ENCODE data around the gene TMEM132C. TPM values are rescaled to one million over a fixed set of nuclear protein-coding genes. Genes with fewer than 3 reads are reported as not detected.

The TMEM132C gene
- total RNA-seq, 1 experiment from 2014 or later = not detected

- no peak for ATAC-seq
- H3K4me3 Mint-ChIP-seq = no peak overlapping the region
- no peak for DNase-seq (ENCODE audit: low spot score)
- peaks cover 25% of the 10 kb centered on the region for H3K27me3 Mint-ChIP-seq (ENCODE audit: low read depth)
- TF ChIP-seq ZNF416 (CRISPR knock-in tag; IDR thresholded peaks at IDR 0.05) (no peak), CREM (CRISPR knock-in tag; IDR thresholded peaks at IDR 0.05) (no peak), GRHL2 (CRISPR knock-in tag; IDR thresholded peaks at IDR 0.05; ENCODE audit: insufficient replicate concordance, severe bottlenecking) (no peak), ZNF423 (CRISPR knock-in tag; IDR thresholded peaks at IDR 0.05) (no peak), ZNF317 (CRISPR knock-in tag; IDR thresholded peaks at IDR 0.05; ENCODE audit: borderline replicate concordance, low read depth) (no peak), ETV6 (CRISPR knock-in tag; IDR thresholded peaks at IDR 0.05) (no peak), ELF4 (CRISPR knock-in tag; IDR thresholded peaks at IDR 0.05; ENCODE audit: low read depth) (no peak), ZNF219 (CRISPR knock-in tag; IDR thresholded peaks at IDR 0.05; ENCODE audit: borderline replicate concordance) (no peak), ATF1 (CRISPR knock-in tag; IDR thresholded peaks at IDR 0.05) (no peak), HMGA2 (CRISPR knock-in tag; IDR thresholded peaks at IDR 0.05) (no peak), ZNF263 (CRISPR knock-in tag; IDR thresholded peaks at IDR 0.05; ENCODE audit: low read depth) (no peak), NFE2L1 (CRISPR knock-in tag; IDR thresholded peaks at IDR 0.05) (no peak), ZNF396 (CRISPR knock-in tag; IDR thresholded peaks at IDR 0.05; ENCODE audit: borderline replicate concordance) (no peak), USF2 (CRISPR knock-in tag; IDR thresholded peaks at IDR 0.05) (no peak), ATF3 (CRISPR knock-in tag; conservative IDR thresholded peaks at IDR 0.05) (no peak)
- TF ChIP-seq, protein P1, sequence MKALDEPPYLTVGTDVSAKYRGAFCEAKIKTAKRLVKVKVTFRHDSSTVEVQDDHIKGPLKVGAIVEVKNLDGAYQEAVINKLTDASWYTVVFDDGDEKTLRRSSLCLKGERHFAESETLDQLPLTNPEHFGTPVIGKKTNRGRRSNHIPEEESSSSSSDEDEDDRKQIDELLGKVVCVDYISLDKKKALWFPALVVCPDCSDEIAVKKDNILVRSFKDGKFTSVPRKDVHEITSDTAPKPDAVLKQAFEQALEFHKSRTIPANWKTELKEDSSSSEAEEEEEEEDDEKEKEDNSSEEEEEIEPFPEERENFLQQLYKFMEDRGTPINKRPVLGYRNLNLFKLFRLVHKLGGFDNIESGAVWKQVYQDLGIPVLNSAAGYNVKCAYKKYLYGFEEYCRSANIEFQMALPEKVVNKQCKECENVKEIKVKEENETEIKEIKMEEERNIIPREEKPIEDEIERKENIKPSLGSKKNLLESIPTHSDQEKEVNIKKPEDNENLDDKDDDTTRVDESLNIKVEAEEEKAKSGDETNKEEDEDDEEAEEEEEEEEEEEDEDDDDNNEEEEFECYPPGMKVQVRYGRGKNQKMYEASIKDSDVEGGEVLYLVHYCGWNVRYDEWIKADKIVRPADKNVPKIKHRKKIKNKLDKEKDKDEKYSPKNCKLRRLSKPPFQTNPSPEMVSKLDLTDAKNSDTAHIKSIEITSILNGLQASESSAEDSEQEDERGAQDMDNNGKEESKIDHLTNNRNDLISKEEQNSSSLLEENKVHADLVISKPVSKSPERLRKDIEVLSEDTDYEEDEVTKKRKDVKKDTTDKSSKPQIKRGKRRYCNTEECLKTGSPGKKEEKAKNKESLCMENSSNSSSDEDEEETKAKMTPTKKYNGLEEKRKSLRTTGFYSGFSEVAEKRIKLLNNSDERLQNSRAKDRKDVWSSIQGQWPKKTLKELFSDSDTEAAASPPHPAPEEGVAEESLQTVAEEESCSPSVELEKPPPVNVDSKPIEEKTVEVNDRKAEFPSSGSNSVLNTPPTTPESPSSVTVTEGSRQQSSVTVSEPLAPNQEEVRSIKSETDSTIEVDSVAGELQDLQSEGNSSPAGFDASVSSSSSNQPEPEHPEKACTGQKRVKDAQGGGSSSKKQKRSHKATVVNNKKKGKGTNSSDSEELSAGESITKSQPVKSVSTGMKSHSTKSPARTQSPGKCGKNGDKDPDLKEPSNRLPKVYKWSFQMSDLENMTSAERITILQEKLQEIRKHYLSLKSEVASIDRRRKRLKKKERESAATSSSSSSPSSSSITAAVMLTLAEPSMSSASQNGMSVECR (CRISPR knock-in tag; IDR thresholded peaks at IDR 0.05; ENCODE audit: borderline replicate concordance) = no peak
- TF ChIP-seq, protein P2, sequence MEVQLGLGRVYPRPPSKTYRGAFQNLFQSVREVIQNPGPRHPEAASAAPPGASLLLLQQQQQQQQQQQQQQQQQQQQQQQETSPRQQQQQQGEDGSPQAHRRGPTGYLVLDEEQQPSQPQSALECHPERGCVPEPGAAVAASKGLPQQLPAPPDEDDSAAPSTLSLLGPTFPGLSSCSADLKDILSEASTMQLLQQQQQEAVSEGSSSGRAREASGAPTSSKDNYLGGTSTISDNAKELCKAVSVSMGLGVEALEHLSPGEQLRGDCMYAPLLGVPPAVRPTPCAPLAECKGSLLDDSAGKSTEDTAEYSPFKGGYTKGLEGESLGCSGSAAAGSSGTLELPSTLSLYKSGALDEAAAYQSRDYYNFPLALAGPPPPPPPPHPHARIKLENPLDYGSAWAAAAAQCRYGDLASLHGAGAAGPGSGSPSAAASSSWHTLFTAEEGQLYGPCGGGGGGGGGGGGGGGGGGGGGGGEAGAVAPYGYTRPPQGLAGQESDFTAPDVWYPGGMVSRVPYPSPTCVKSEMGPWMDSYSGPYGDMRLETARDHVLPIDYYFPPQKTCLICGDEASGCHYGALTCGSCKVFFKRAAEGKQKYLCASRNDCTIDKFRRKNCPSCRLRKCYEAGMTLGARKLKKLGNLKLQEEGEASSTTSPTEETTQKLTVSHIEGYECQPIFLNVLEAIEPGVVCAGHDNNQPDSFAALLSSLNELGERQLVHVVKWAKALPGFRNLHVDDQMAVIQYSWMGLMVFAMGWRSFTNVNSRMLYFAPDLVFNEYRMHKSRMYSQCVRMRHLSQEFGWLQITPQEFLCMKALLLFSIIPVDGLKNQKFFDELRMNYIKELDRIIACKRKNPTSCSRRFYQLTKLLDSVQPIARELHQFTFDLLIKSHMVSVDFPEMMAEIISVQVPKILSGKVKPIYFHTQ (CRISPR knock-in tag; IDR thresholded peaks at IDR 0.05) = no peak
- TF ChIP-seq, protein P3, sequence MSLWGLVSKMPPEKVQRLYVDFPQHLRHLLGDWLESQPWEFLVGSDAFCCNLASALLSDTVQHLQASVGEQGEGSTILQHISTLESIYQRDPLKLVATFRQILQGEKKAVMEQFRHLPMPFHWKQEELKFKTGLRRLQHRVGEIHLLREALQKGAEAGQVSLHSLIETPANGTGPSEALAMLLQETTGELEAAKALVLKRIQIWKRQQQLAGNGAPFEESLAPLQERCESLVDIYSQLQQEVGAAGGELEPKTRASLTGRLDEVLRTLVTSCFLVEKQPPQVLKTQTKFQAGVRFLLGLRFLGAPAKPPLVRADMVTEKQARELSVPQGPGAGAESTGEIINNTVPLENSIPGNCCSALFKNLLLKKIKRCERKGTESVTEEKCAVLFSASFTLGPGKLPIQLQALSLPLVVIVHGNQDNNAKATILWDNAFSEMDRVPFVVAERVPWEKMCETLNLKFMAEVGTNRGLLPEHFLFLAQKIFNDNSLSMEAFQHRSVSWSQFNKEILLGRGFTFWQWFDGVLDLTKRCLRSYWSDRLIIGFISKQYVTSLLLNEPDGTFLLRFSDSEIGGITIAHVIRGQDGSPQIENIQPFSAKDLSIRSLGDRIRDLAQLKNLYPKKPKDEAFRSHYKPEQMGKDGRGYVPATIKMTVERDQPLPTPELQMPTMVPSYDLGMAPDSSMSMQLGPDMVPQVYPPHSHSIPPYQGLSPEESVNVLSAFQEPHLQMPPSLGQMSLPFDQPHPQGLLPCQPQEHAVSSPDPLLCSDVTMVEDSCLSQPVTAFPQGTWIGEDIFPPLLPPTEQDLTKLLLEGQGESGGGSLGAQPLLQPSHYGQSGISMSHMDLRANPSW (CRISPR knock-in tag; conservative IDR thresholded peaks at IDR 0.05; ENCODE audit: low read depth) = no peak
- TF ChIP-seq, protein P4, sequence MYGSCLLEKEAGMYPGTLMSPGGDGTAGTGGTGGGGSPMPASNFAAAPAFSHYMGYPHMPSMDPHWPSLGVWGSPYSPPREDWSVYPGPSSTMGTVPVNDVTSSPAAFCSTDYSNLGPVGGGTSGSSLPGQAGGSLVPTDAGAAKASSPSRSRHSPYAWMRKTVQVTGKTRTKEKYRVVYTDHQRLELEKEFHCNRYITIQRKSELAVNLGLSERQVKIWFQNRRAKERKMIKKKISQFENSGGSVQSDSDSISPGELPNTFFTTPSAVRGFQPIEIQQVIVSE (CRISPR knock-in tag; IDR thresholded peaks at IDR 0.05; ENCODE audit: borderline replicate concordance) = no peak
- CTCF ChIA-PET = no interaction called here
- H3K36me3 Mint-ChIP-seq = peaks cover 75% of the 10 kb centered on the region
- H3K27ac Mint-ChIP-seq = no peak overlapping the region
- H3K4me1 Mint-ChIP-seq = no peaks in the 10 kb centered on the region
- peaks cover 82% of the 10 kb centered on the region for H3K9me3 Mint-ChIP-seq
- POLR2A ChIA-PET = no interaction called here
These were observed 342.9 kb downstream of the TMEM132C start for GRCh38 chr12:128609861-128610260.

All from WTC11 (cell line).